GM19035 (cell line): ENCODE measurements around the gene GRIK1.

ENCODE experiments used
- ATAC-seq: cut with Tn5 transposase; IDR thresholded peaks from one replicate; pipeline ENCODE4 v1.9.1; 2021; ENCODE audit not compliant: unreplicated experiment

The GRIK1 gene

GRCh38 chr21:29496337-29496736, 443.5 kb downstream of the GRIK1 start:
- no peak for ATAC-seq

GRCh38 chr21:29490016-29490415, 449.8 kb downstream of the GRIK1 start:
- ATAC-seq = no peak

- ATAC-seq = no peak
Observed at GRCh38 chr21:29487154-29487553, 452.6 kb downstream of the GRIK1 start.
